BLaER1 (cell line): Measurements from ENCODE around the gene SLX4IP.
"Not testable (repeated sequence)": the region's sequence is repeated elsewhere in the genome, so short reads cannot be mapped to it uniquely, and the experiment has no call there.

ENCODE experiments used
- H3K27ac ChIP-seq: shearing (Covaris generic); formaldehyde crosslinking; 2 replicates; pipeline ENCODE4 v1.8.1; 2022
- H3K27me3 ChIP-seq: shearing (Covaris generic); formaldehyde crosslinking; 2 replicates; pipeline ENCODE4 v1.8.1; 2022
- H3K36me3 ChIP-seq: shearing (Covaris generic); formaldehyde crosslinking; 2 replicates; pipeline ENCODE4 v1.8.1; 2022
- H3K4me1 ChIP-seq: shearing (Covaris generic); formaldehyde crosslinking; 2 replicates; pipeline ENCODE4 v1.8.1; 2022
- H3K4me2 ChIP-seq: shearing (Covaris generic); formaldehyde crosslinking; 2 replicates; pipeline ENCODE4 v1.8.1; 2022
- H3K4me3 ChIP-seq: shearing (Covaris generic); formaldehyde crosslinking; 2 replicates; pipeline ENCODE4 v1.8.1; 2022
- H3K9ac ChIP-seq: shearing (Covaris generic); formaldehyde crosslinking; 2 replicates; pipeline ENCODE4 v1.8.1; 2022
- H3K9me3 ChIP-seq: shearing (Covaris generic); formaldehyde crosslinking; 2 replicates; pipeline ENCODE4 v1.8.1; 2022
- H4K20me1 ChIP-seq: shearing (Covaris generic); formaldehyde crosslinking; 2 replicates; pipeline ENCODE4 v1.8.1; 2022
- Cebpa-rat ChIP-seq: shearing (Covaris generic); IDR thresholded peaks from 2 replicates; pipeline ENCODE4 v1.8.1; 2022

Gene SLX4IP

DNA sequence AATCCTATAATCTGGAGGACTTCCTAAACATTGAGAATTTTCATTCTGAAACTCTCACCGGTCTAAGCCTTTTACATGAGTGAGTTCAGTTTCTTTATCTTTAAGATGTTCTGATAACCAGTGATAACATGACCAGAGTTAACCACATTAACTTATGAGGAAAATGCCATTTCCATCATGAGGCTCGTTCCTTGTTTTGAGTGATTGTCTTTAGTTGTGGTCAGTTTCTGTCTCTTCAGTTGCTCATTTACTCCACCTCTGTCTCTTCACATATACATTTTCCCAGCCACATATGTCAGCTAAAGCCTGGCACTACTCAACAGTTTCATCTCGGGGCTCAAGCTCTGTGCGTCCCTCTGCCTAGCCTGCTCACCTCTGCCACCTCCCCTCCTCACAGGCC, 168.3 kb downstream of the SLX4IP start:
- Histone ChIP-seq H3K4me2 (no peak overlapping the region), H3K4me1 (peaks cover 5% of the 10 kb centered on the region; the same call in 1 of the 2 replicates), H3K4me3 (no peak overlapping the region), H3K27ac (no peak overlapping the region), H3K36me3 (peaks cover 13% of the 10 kb centered on the region; the same call in 1 of the 2 replicates), H3K9me3 (no peaks in the 10 kb centered on the region), H3K27me3 (no peaks in the 10 kb centered on the region), H4K20me1 (no peaks in the 10 kb centered on the region), H3K9ac (no peak overlapping the region)
- TF ChIP-seq Cebpa-rat = no peak

DNA sequence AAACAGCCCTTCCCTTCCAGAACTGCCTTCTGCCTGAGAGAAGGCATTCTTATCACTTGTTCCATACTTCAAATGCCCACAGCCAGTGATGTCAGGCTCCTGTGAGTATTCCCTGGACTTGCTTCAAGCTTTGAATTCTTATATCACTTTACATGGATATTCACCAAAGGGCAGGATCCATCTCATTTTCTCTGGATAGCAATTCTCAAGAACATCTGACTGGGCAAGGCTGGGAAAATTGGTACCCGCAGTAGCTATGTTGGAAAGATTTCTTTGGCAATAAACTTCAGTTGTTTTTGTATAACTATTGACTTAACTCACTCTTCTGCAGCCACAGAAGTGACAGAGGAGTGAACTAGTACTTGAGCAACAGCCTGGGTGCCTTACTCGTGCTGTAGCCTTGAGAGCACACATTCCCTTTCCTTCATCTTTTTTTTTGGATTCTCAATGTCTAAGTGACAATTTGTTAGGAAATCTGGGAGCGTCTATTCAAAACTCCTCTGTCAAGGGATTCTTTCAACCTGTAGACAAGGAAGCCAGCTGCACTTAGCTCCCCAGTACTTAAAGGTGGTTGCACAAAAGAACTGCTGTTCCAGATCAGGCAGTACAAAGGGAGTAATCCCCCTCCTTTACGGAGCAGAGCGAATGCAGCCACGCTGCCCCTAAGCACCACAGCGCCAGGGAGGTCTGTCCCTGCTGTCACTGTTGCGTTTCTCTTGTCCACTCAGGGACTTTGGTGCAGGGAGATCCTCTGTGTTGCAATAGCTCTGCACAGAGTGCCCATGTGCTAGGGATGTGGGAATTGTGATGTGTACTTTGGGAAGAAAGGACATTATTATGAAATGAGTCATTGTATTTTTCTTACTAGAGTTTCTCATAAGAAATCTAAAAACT, 169.1 kb downstream of the SLX4IP start:
- H3K36me3 ChIP-seq = peaks cover 7% of the 10 kb centered on the region; the same call in 1 of the 2 replicates
- no peak overlapping the region for H3K27ac ChIP-seq
- H4K20me1 ChIP-seq = no peaks in the 10 kb centered on the region
- H3K4me1 ChIP-seq = peaks cover 5% of the 10 kb centered on the region; the same call in 1 of the 2 replicates
- no peak for TF ChIP-seq Cebpa-rat
- no peak overlapping the region for H3K4me3 ChIP-seq
- no peak overlapping the region for H3K9ac ChIP-seq
- no peaks in the 10 kb centered on the region for H3K9me3 ChIP-seq
- no peak overlapping the region for H3K4me2 ChIP-seq
- H3K27me3 ChIP-seq = no peaks in the 10 kb centered on the region

DNA sequence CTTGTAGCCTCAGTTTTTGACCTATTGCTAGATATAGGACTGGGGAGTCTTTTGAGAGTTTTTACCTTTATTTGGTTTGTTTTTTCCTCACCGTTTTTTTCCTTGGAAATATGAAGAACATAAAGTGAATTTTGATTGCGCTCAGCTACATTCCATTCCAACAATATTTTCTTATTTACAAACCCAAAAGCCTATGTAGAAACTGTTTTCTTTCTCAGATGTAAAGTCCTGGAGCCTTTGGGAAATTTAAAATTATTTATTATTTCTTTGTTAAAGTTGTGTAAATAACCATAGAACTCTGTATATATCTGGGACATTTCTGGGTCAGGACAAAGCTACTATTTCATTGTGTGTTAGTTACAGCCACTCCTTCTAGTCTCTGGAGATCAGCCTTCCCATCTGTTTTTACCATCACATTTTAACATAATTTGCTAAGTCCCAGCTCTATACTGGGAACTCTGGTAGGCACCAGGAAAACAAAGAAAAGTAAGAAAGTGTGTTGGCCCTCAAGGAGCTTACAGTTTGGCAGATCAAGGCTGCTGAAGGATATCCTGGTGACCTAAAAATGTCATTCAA, 169.8 kb downstream of the SLX4IP start:
- Histone ChIP-seq H3K4me2 (no peak overlapping the region), H3K36me3 (peaks cover 7% of the 10 kb centered on the region; the same call in 1 of the 2 replicates), H3K4me3 (no peak overlapping the region), H4K20me1 (no peaks in the 10 kb centered on the region), H3K4me1 (peaks cover 5% of the 10 kb centered on the region; the same call in 1 of the 2 replicates), H3K9ac (no peak overlapping the region), H3K9me3 (no peaks in the 10 kb centered on the region), H3K27ac (no peak overlapping the region), H3K27me3 (no peaks in the 10 kb centered on the region)
- no peak for TF ChIP-seq Cebpa-rat

GRCh38 chr20:10605547-10606195, 170.6 kb downstream of the SLX4IP start:
- Histone ChIP-seq H3K27ac (no peak overlapping the region), H3K9me3 (no peaks in the 10 kb centered on the region), H4K20me1 (no peaks in the 10 kb centered on the region), H3K4me2 (no peak overlapping the region), H3K36me3 (peaks cover 7% of the 10 kb centered on the region), H3K4me3 (no peak overlapping the region), H3K4me1 (peaks cover 5% of the 10 kb centered on the region; the same call in 1 of the 2 replicates), H3K27me3 (no peaks in the 10 kb centered on the region), H3K9ac (no peak overlapping the region)
- no peak for TF ChIP-seq Cebpa-rat

- no peaks in the 10 kb centered on the region for H3K27me3 ChIP-seq
- peaks cover 9% of the 10 kb centered on the region for H3K36me3 ChIP-seq
- H3K4me3 ChIP-seq = no peak overlapping the region
- H4K20me1 ChIP-seq = no peaks in the 10 kb centered on the region
- no peak for TF ChIP-seq Cebpa-rat
- H3K27ac ChIP-seq = no peak overlapping the region
- no peaks in the 10 kb centered on the region for H3K9me3 ChIP-seq
- no peak overlapping the region for H3K9ac ChIP-seq
- H3K4me2 ChIP-seq = no peak overlapping the region
- H3K4me1 ChIP-seq = peaks cover 5% of the 10 kb centered on the region; the same call in 1 of the 2 replicates
These were observed 174.2 kb downstream of the SLX4IP start for GRCh38 chr20:10609276-10609675.

GRCh38 chr20:10609770-10610169, 174.7 kb downstream of the SLX4IP start:
- no peak for TF ChIP-seq Cebpa-rat
- Histone ChIP-seq H3K4me1 (peaks cover 5% of the 10 kb centered on the region; the same call in 1 of the 2 replicates), H3K4me3 (no peak overlapping the region), H3K4me2 (no peak overlapping the region), H4K20me1 (no peaks in the 10 kb centered on the region), H3K27ac (no peak overlapping the region), H3K9ac (no peak overlapping the region), H3K36me3 (peaks cover 7% of the 10 kb centered on the region), H3K27me3 (no peaks in the 10 kb centered on the region), H3K9me3 (no peaks in the 10 kb centered on the region)

GRCh38 chr20:10610251-10610650, 175.1 kb downstream of the SLX4IP start:
- no peak overlapping the region for H3K9ac ChIP-seq
- H3K4me1 ChIP-seq = peaks cover 5% of the 10 kb centered on the region; the same call in 1 of the 2 replicates
- H3K36me3 ChIP-seq = peaks cover 7% of the 10 kb centered on the region
- H3K4me3 ChIP-seq = no peak overlapping the region
- no peak for TF ChIP-seq Cebpa-rat
- H4K20me1 ChIP-seq = no peaks in the 10 kb centered on the region
- H3K4me2 ChIP-seq = no peak overlapping the region
- H3K27me3 ChIP-seq = no peaks in the 10 kb centered on the region
- H3K27ac ChIP-seq = no peak overlapping the region
- H3K9me3 ChIP-seq = no peaks in the 10 kb centered on the region

- Histone ChIP-seq H4K20me1 (no peaks in the 10 kb centered on the region), H3K27me3 (no peaks in the 10 kb centered on the region)
These were observed 176.3 kb downstream of the SLX4IP start for GRCh38 chr20:10611357-10611756.

DNA sequence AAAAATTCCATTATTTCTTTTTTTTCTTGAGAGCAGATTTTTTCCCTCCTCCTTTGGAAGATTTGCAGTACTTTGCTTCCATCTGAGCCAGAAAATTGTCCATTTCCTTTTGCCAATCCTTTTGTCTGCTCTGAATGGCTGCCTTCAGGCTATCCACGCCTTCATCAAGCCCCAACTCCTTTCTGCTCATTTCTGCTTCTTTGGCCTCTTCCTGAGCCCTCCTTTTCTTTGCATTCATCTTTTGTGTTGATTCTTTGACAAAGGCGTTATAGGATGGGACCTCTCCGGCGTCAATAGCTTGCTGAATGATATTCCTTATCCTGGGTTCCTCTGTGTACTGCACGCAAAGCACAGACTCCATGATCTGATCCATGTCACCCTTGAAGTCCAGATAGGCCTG, 178.3 kb downstream of the SLX4IP start:
- not testable (repeated sequence) for H3K27ac ChIP-seq, H3K27me3 ChIP-seq, H3K36me3 ChIP-seq

More at GRCh38 chr20:10611357-10611756, 176.3 kb downstream of the SLX4IP start:
- TF ChIP-seq Cebpa-rat = no peak
- no peaks in the 10 kb centered on the region for H3K9me3 ChIP-seq
- H3K4me2 ChIP-seq = no peak overlapping the region
- no peaks in the 10 kb centered on the region for H3K4me1 ChIP-seq
- H3K27ac ChIP-seq = no peak overlapping the region
- no peak overlapping the region for H3K9ac ChIP-seq
- H3K4me3 ChIP-seq = no peak overlapping the region
- H3K36me3 ChIP-seq = peaks cover 7% of the 10 kb centered on the region

GRCh38 chr20:10613911-10614310, 178.8 kb downstream of the SLX4IP start:
- H3K9me3 ChIP-seq = no peaks in the 10 kb centered on the region
- H3K27me3 ChIP-seq = no peaks in the 10 kb centered on the region
- no peak overlapping the region for H3K9ac ChIP-seq
- TF ChIP-seq Cebpa-rat = no peak
- H3K36me3 ChIP-seq = peaks cover 7% of the 10 kb centered on the region
- no peaks in the 10 kb centered on the region for H4K20me1 ChIP-seq
- no peak overlapping the region for H3K27ac ChIP-seq
- no peak overlapping the region for H3K4me2 ChIP-seq
- no peak overlapping the region for H3K4me3 ChIP-seq
- H3K4me1 ChIP-seq = no peaks in the 10 kb centered on the region

More for the DNA sequence above, 178.3 kb downstream of the SLX4IP start:
- not testable (repeated sequence) for H3K4me2 ChIP-seq, H3K4me1 ChIP-seq, H3K9me3 ChIP-seq, H3K9ac ChIP-seq, H4K20me1 ChIP-seq, H3K4me3 ChIP-seq
